GM23338 (cell line): ENCODE results near the gene FYB2. TPM values are rescaled to one million over a fixed set of nuclear protein-coding genes. Genes with fewer than 3 reads are reported as not detected.

ENCODE experiments used
- ATAC-seq: fragments of 200-7000 bp; cut with Tn5 transposase; 3 replicates; pipeline ENCODE4 v1.9.1; 2020
- DNase-seq: peaks from one replicate; pipeline ENCODE4 v3.0.0-alpha.2; 2015; ENCODE audit warnings: low spot score
- H2AFZ ChIP-seq: fragments of 200-600 bp; sonication (generic); 2 replicates; pipeline ENCODE4 v1.8.0; 2016; ENCODE audit warnings: antibody characterized with exemption, mild to moderate bottlenecking, moderate library complexity
- H3F3A ChIP-seq: fragments of 200-600 bp; sonication (generic); replicated peaks from 2 replicates; pipeline ENCODE4 v1.8.0; 2017; ENCODE audit warnings: antibody characterized with exemption, mixed run types, low read depth
- H3K27ac ChIP-seq: fragments of 200-600 bp; sonication (generic); 2 replicates; pipeline ENCODE4 v1.6.1; 2016; ENCODE audit warnings: low read depth
- H3K27me3 ChIP-seq: fragments of 200-600 bp; sonication (generic); 2 replicates; pipeline ENCODE4 v1.8.0; 2016; ENCODE audit warnings: mild to moderate bottlenecking, mixed run types, moderate library complexity; ENCODE audit not compliant: insufficient read depth
- H3K36me3 ChIP-seq: fragments of 200-600 bp; sonication (generic); 2 replicates; pipeline ENCODE4 v1.8.0; 2016; ENCODE audit warnings: mild to moderate bottlenecking; ENCODE audit not compliant: insufficient read depth
- H3K4me1 ChIP-seq: fragments of 200-600 bp; sonication (generic); 2 replicates; pipeline ENCODE4 v1.8.0; 2016; ENCODE audit warnings: mild to moderate bottlenecking, moderate library complexity; ENCODE audit not compliant: insufficient read depth
- H3K4me2 ChIP-seq: fragments of 200-600 bp; sonication (generic); 2 replicates; pipeline ENCODE4 v1.7.1; 2017; ENCODE audit warnings: mixed run types
- H3K4me3 ChIP-seq: fragments of 200-600 bp; sonication (generic); 2 replicates; pipeline ENCODE4 v1.6.1; 2016; ENCODE audit warnings: mixed run types
- H3K79me2 ChIP-seq: fragments of 200-600 bp; sonication (generic); replicated peaks from 2 replicates; pipeline ENCODE4 v1.8.0; 2017; ENCODE audit warnings: mild to moderate bottlenecking; ENCODE audit not compliant: insufficient read depth
- H3K9me2 ChIP-seq: fragments of 200-600 bp; sonication (generic); 2 replicates; pipeline ENCODE4 v1.8.0; 2017; ENCODE audit not compliant: insufficient read depth
- H4K20me1 ChIP-seq: fragments of 200-600 bp; sonication (generic); replicated peaks from 2 replicates; pipeline ENCODE4 v1.8.0; 2017; ENCODE audit warnings: mild to moderate bottlenecking; ENCODE audit not compliant: insufficient read depth
- H3K27ac Mint-ChIP-seq: 2 replicates; pipeline ENCODE4 v1.8.0; 2020; ENCODE audit warnings: inconsistent platforms, mild to moderate bottlenecking, moderate library complexity, mixed read lengths
- H3K27me3 Mint-ChIP-seq: 3 replicates; pipeline ENCODE4 v1.8.0; 2022; ENCODE audit warnings: low read depth, mild to moderate bottlenecking, moderate library complexity, mixed read lengths, inconsistent platforms; ENCODE audit not compliant: insufficient read depth, poor library complexity
- H3K36me3 Mint-ChIP-seq: 3 replicates; pipeline ENCODE4 v1.8.0; 2021; ENCODE audit warnings: low read depth, mild to moderate bottlenecking, inconsistent platforms, moderate library complexity, mixed read lengths
- H3K4me1 Mint-ChIP-seq: 3 replicates; pipeline ENCODE4 v1.8.0; 2020; ENCODE audit warnings: mild to moderate bottlenecking, inconsistent platforms, mixed read lengths
- H3K4me3 Mint-ChIP-seq: 3 replicates; pipeline ENCODE4 v1.8.0; 2021; ENCODE audit warnings: moderate library complexity, mild to moderate bottlenecking, inconsistent platforms, mixed read lengths
- H3K9me3 Mint-ChIP-seq: 3 replicates; pipeline ENCODE4 v1.8.0; 2020; ENCODE audit warnings: moderate library complexity, mild to moderate bottlenecking, inconsistent platforms, mixed read lengths
- CREB1 ChIP-seq: fragments of 250-450 bp; sonication (Bioruptor Pico); IDR thresholded peaks from 2 replicates; pipeline ENCODE4 v1.5.0; 2020; ENCODE audit warnings: low read depth, mild to moderate bottlenecking, moderate library complexity
- CTCF ChIP-seq, 2 experiments: fragments of 200-600 bp in 1 of 2; sonication (generic) in 1 of 2; conservative IDR thresholded peaks; 2 replicates each; pipeline versions ENCODE4 v1.5.1 to v1.6.1; 2016 to 2017; ENCODE audit warnings: antibody characterized with exemption in 2 of 2, low read depth in 2 of 2, mild to moderate bottlenecking in 2 of 2, moderate library complexity in 1 of 2
- ETS1 ChIP-seq: IDR thresholded peaks from 2 replicates; pipeline ENCODE4 v1.6.1; 2016; ENCODE audit warnings: antibody characterized with exemption
- EZH2 ChIP-seq: fragments of 200-600 bp; sonication (generic); IDR thresholded peaks from one replicate; pipeline ENCODE4 v1.8.0; 2017; ENCODE audit warnings: antibody characterized with exemption, mild to moderate bottlenecking, low read depth; ENCODE audit not compliant: unreplicated experiment
- EZH2phosphoT487 ChIP-seq: fragments of 200-600 bp; sonication (generic); IDR thresholded peaks from one replicate; pipeline ENCODE4 v1.8.1; 2018; ENCODE audit warnings: antibody characterized with exemption; ENCODE audit not compliant: unreplicated experiment
- JUNB ChIP-seq: IDR thresholded peaks from one replicate; pipeline ENCODE4 v1.6.1; 2016; ENCODE audit warnings: antibody characterized with exemption; ENCODE audit not compliant: unreplicated experiment
- NANOG ChIP-seq: IDR thresholded peaks from 2 replicates; pipeline ENCODE4 v1.6.1; 2016; ENCODE audit warnings: antibody characterized with exemption, borderline replicate concordance
- POLR2AphosphoS5 ChIP-seq: IDR thresholded peaks from 2 replicates; pipeline ENCODE4 v1.6.1; 2016; ENCODE audit warnings: antibody characterized with exemption, low read depth
- REST ChIP-seq: IDR thresholded peaks from one replicate; pipeline ENCODE4 v1.6.1; 2018; ENCODE audit warnings: antibody characterized with exemption; ENCODE audit not compliant: unreplicated experiment
- STAT1 ChIP-seq: IDR thresholded peaks from one replicate; pipeline ENCODE4 v1.6.1; 2016; ENCODE audit warnings: antibody characterized with exemption; ENCODE audit not compliant: unreplicated experiment
- ZNF114 ChIP-seq: fragments of 250-450 bp; sonication (Bioruptor Pico); IDR thresholded peaks from 2 replicates; pipeline ENCODE4 v1.5.0; 2020; ENCODE audit warnings: mild to moderate bottlenecking, moderate library complexity
- ZNF331 ChIP-seq: fragments of 250-450 bp; sonication (Bioruptor Pico); IDR thresholded peaks from 2 replicates; pipeline ENCODE4 v1.5.0; 2020; ENCODE audit warnings: low read depth, mild to moderate bottlenecking, moderate library complexity
- polyA plus RNA-seq: library from polyadenylated mRNA; unstranded; fragments of >200 nt; fragmentation: Nextera tagmentation; extraction: Ambion mirVana; gene quantifications from 2 replicates; pipeline ENCODE4 v1.2.1, GENCODE V29; 2016
- total RNA-seq: library from RNA; depleted of rRNA; stranded (reverse); fragments of >200 nt; shearing (Covaris generic); gene quantifications from 2 replicates; pipeline ENCODE4 v1.2.3, GENCODE V29; 2014

Gene FYB2
- total and polyA plus RNA-seq, 2 experiments from 2014 or later, result 0.39 TPM; not detected in 1

- peak; percentile 96 for DNase-seq
- Histone ChIP-seq H3K79me2 (no peaks in the 10 kb centered on the region), H2AFZ (no peak overlapping the region), H3K4me1 (peaks cover 8% of the 10 kb centered on the region; the same call in 1 of the 2 replicates), H3K27ac (no peak overlapping the region), H3K4me3 (no peak overlapping the region), H3K9me2 (peaks cover 4% of the 10 kb centered on the region; the same call in 1 of the 2 replicates), H3K4me2 (no peak overlapping the region), H3F3A (no peaks in the 10 kb centered on the region), H3K36me3 (no peaks in the 10 kb centered on the region), H3K27me3 (no peaks in the 10 kb centered on the region), H4K20me1 (0 out of 2 replicates have a peak, but pooled peaks cover 4% of the 10 kb centered on the region)
- TF ChIP-seq EZH2 (no peak), STAT1 (no peak), CREB1 (no peak), EZH2phosphoT487 (no peak), ETS1 (no peak), CTCF (conservative IDR thresholded peaks at IDR 0.05; ENCODE audit: low read depth in 2 of 2) (peak; percentile 98 to 99)
- peak; percentile 75 for ATAC-seq
- Mint-ChIP-seq H3K4me3 (no peak overlapping the region), H3K36me3 (no peaks in the 10 kb centered on the region), H3K27ac (no peak overlapping the region), H3K9me3 (no peaks in the 10 kb centered on the region), H3K4me1 (peaks cover 22% of the 10 kb centered on the region), H3K27me3 (peaks cover 6% of the 10 kb centered on the region)
These were observed 1.7 kb upstream of the FYB2 start for GRCh38 chr1:56820755-56821461.

GRCh38 chr1:56817716-56818463, 1.3 kb downstream of the FYB2 start:
- Histone ChIP-seq H3K27me3 (no peaks in the 10 kb centered on the region), H4K20me1 (0 out of 2 replicates have a peak, but pooled peaks cover 4% of the 10 kb centered on the region), H3K36me3 (no peaks in the 10 kb centered on the region), H3K4me3 (no peak overlapping the region), H3K4me2 (no peak overlapping the region), H2AFZ (no peak overlapping the region), H3K9me2 (0 out of 2 replicates have a peak, but pooled peaks cover 4% of the 10 kb centered on the region), H3F3A (no peaks in the 10 kb centered on the region), H3K79me2 (no peaks in the 10 kb centered on the region), H3K27ac (no peak overlapping the region), H3K4me1 (peaks cover 8% of the 10 kb centered on the region; the same call in 1 of the 2 replicates)
- DNase-seq (no peak), ATAC-seq (no peak)
- Mint-ChIP-seq H3K4me3 (no peak overlapping the region), H3K4me1 (peaks cover 22% of the 10 kb centered on the region), H3K36me3 (no peaks in the 10 kb centered on the region), H3K9me3 (no peaks in the 10 kb centered on the region), H3K27ac (no peak overlapping the region), H3K27me3 (peaks cover 6% of the 10 kb centered on the region)
- no peak for TF ChIP-seq ZNF114 (CRISPR knock-in tag)
- no peak for TF ChIP-seq EZH2
- no peak for TF ChIP-seq CTCF (conservative IDR thresholded peaks at IDR 0.05; ENCODE audit: low read depth in 2 of 2)
- no peak for TF ChIP-seq CREB1
- TF ChIP-seq REST, result no peak
- no peak for TF ChIP-seq POLR2AphosphoS5
- TF ChIP-seq STAT1, result no peak
- TF ChIP-seq JUNB, result no peak
- TF ChIP-seq NANOG, result no peak
- TF ChIP-seq ZNF331 (CRISPR knock-in tag), result no peak
- TF ChIP-seq ETS1, result no peak
